Panc1 (cell line): ENCODE data around the gene CYP2J2.

Experiments used
- CTCF ChIP-seq: fragments of 450-650 bp; IDR thresholded peaks from 2 replicates; pipeline ENCODE4 v1.5.1; 2017; ENCODE audit warnings: mild to moderate bottlenecking
- POLR2AphosphoS5 ChIP-seq: IDR thresholded peaks from 2 replicates; pipeline ENCODE4 v1.6.1; 2012; ENCODE audit warnings: mild to moderate bottlenecking, low read depth, low read length, moderate library complexity

- no peak for TF ChIP-seq CTCF
- TF ChIP-seq POLR2AphosphoS5: no peak
These were observed 25.5 kb upstream of the CYP2J2 start for GRCh38 chr1:59952065-59952464.
